GM12892 (cell line): ENCODE results near the gene NELL2.

Experiments used
- DNase-seq: peaks from one replicate; pipeline ENCODE4 v3.0.0; 2011; ENCODE audit not compliant: insufficient read length
- FAIRE-seq: peaks from 2 replicates; lab custom pipeline; 2011; peaks lifted over from hg19 to GRCh38; lab: Jason Lieb, UNC
- POLR2A ChIP-seq: IDR thresholded peaks from 2 replicates; pipeline ENCODE4 v1.6.1; 2011; ENCODE audit warnings: low read depth, low read length, control low read depth
- POLR2AphosphoS5 ChIP-seq: IDR thresholded peaks from 2 replicates; pipeline ENCODE4 v1.6.1; 2011; ENCODE audit warnings: low read depth, low read length, control low read depth
- TAF1 ChIP-seq: IDR thresholded peaks from 2 replicates; pipeline ENCODE4 v1.6.1; 2011; ENCODE audit warnings: low read depth, mild to moderate bottlenecking, control low read depth, low read length, borderline replicate concordance

Gene NELL2

DNA sequence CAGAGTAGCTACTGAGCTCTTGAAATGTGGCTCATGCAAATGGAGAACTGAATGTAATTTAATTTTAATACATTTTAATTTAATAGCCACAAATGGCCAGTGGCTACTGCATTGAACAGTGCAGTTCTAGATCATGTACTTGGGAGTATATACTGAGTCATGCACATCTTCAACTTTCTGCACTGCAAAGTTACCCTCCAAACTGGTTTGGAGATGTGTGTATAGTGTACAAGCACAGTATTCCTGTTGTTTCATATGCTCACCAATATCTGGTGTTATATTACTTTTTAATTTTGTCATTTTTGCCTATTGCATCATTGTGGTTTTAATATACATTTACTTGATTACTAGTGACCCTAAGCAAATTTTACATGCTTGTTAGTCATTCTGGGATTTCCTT, 372.8 kb downstream of the NELL2 start:
- no peak for TF ChIP-seq TAF1
- TF ChIP-seq POLR2A: no peak
- no peak for FAIRE-seq
- no peak for DNase-seq

DNA sequence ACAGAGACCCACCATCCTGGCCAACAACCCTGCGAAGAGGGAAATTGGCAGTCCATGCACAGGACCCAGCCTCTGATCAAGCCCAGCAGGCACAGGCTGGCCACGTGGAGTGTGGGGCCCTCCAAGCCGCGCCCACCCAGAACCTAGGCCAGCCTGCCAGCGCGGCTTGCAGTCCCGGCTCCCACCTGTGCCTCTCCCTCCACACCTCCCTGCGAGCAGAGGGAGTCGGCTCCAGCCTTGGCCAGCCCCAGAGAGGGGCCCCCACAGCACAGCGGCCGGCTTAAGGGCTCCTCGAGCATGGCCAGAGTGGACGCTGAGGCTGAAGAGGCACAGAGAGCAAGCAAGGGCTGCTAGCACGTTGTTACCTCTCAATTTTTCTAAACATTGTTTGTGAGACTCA, 373.4 kb downstream of the NELL2 start:
- TF ChIP-seq POLR2A (no peak), POLR2AphosphoS5 (no peak), TAF1 (no peak)
- DNase-seq: no peak
- no peak for FAIRE-seq

DNA sequence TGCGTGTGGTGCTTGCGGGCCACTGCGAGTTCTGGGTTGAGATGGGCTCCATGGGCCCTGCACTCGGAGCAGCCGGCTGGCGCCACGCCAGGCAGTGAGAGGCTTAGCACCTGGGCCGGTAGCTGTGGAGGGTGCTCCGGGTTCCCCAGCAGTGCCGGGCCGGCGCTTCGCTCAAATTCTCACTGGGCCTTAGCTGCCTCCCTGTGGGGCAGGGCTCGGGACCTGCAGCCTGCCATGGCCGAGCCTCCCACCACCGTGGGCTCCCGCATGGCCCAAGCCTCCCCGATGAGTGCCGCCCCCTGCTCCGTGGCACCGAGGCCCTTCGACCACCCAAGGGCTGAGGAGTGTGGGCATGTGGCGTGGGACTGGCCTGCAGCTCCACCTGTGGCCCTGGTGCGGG, 375.7 kb downstream of the NELL2 start:
- FAIRE-seq: no peak
- TF ChIP-seq POLR2AphosphoS5: no peak
- no peak for TF ChIP-seq POLR2A
- TF ChIP-seq TAF1: no peak
- DNase-seq: no peak

DNA sequence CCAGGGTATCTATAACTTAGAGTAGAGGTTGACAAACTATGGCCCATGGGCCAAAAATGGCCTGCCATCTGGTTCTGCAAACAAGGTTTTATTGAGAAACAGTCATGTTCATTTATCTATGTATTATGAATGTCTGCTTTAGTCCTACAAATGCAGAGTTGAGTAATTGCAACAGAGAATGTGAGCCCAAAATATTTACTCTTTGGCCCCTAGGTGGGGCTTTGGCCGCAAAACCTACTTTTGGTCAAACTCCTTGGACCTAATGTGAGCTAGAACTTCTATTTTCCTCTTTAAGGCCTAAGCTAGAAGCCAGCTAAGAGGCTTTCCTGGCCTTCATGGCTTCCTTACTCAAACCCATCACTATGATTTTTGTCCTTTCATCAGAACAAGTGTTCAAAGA, 379.1 kb downstream of the NELL2 start:
- FAIRE-seq (no peak), DNase-seq (no peak)
- TF ChIP-seq TAF1 (no peak), POLR2AphosphoS5 (no peak), POLR2A (no peak)

DNA sequence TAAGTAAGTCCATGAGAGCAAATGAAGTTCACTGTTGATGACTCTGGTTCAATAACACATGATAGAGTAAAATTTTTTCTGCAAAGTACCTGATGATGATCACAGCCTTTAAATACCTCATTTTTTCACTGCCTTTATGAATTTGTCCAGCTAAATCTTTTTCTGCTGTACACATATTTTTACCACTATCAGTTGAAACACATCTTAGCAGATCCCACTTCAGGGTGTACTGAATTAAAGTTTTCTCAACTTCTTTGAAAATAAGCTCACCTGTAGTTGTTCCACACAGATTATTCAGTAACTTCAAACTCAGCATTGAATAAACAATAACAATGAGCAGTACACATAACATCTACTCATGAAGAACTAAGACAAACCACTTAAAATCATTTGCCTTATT, 385.9 kb downstream of the NELL2 start:
- TF ChIP-seq POLR2AphosphoS5 (no peak), TAF1 (no peak)
- FAIRE-seq: no peak
- DNase-seq: no peak

DNA sequence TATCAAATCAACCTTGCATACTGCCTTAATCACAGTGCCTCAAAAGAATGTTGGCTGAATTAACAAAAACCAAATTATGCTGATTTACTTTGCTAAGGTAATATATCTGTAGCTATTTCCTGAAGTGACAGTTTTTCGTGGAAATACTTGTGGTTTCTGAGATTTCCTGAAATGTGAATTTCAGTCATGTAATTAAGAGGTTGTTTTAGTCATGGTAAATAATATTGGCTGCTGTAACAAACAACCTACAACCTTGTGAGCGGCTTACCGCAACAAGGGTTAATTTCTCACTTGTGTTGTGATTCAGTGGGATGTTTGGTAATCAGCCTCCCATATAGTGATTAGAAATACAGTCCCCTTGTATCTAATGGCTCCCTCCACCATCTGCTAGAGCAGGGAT, 387.9 kb downstream of the NELL2 start:
- DNase-seq: no peak
- no peak for FAIRE-seq
- no peak for TF ChIP-seq POLR2A
- no peak for TF ChIP-seq TAF1
- no peak for TF ChIP-seq POLR2AphosphoS5

DNA sequence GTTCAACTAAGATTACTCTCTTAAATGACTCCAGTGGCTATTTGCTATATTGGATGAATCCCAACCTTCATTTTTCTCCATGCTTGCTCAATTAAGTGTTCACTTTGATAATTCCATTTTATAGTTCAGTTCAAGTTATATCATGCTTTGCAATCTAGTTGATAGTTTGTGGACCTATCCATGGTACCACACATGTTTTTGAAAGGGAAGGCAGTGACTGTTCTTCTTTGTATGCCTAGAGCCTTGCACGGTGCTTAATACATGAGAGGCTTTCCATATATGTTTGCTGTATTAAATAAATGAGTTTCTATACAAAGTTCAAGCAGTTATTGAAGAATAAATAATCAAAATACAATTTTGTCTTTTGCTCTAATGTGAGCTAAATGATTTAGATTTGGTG, 391.3 kb downstream of the NELL2 start:
- DNase-seq: no peak
- FAIRE-seq: no peak
- no peak for TF ChIP-seq POLR2A
- TF ChIP-seq POLR2AphosphoS5: no peak
- no peak for TF ChIP-seq TAF1

DNA sequence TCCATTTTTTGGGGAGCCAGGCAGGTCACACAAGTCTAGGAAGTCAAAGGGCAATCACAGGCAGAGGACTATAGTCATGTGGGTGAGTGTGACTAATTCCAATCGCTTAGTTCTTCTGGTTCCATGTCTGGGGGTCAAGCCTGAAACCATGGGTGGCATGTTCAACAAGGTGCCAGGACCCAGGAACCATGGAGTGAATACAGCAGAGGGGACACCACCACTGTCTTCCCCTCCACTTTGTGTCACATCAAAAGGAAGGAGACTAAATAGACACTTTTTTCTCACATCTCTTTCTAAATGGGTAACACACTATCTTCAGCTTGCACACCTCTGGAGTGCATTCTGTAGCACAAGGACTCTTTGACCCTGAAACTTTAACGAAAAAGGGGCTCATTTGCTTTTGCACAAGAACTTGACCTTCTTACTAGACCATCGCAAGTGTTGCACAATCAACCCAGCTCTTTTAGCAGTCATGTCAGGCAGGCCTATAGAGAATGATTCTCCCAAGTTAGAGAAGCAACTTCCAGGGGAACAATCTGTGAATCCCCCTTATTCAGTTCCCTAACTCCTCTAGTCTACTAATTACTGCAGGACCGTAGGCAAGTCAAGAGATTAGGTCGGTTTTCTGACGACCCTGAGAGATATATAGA, 398.7 kb downstream of the NELL2 start:
- FAIRE-seq (no peak), DNase-seq (no peak)
- no peak for TF ChIP-seq TAF1
- no peak for TF ChIP-seq POLR2A
- no peak for TF ChIP-seq POLR2AphosphoS5

DNA sequence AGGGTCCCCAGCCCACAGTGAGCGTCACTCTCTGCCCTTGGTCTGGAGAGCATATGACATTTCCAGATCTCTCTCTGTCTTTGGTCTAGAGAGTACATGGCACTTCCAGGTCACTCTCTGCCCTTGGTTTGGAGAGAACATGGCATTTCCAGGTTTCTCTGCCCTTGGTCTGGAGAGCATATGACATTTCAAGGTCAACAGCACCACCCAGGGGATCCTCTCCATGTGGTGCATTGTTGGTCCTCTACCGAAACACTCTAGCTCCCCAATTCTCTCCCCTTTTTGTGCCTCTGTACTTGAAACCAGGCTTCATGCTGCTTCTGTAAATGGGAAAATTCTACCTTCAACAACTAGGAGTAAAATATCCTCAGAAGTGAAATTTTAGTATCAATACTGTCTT, 399.4 kb downstream of the NELL2 start:
- FAIRE-seq: no peak
- TF ChIP-seq TAF1 (no peak), POLR2A (no peak), POLR2AphosphoS5 (no peak)
- no peak for DNase-seq

DNA sequence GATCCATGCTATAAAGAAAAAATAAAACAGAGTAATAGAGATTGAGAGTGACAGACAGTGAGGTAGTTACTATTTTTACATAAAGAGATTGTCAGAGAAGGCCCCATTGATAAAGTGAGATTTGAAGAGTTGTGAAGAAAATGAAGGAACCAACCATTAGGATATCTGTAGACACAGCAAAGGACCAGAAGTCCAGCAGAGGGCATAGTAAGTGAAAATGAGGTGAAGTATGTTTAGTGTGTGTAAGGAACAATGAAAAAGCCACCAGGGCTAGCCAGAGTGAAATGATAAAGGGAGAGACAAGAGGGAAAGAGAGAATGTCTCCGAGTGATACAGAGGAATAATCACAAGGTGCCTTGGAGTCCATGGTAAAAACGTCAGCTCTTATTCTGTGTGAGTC, 411.0 kb downstream of the NELL2 start:
- no peak for FAIRE-seq
- TF ChIP-seq TAF1 (no peak), POLR2AphosphoS5 (no peak), POLR2A (no peak)
- no peak for DNase-seq

DNA sequence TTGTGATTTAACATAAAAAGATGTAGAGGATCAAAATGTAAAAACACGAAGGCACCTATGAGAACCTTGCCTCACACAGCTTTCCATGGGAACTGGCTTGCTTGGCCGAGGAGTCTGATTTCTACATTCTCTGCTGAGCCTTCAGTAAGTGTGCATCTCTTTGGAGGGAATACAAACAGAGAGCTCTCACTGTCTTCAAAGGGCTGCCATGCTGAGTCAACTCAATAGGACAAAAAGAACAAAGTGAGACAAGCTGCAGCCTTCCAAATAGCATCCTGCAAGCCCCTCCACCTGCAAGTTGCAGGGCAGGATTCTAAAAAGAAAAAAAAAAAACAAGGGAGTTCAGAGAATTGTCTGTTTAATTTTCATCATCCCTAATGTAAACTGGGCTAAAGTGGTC, 411.9 kb downstream of the NELL2 start:
- FAIRE-seq: no peak
- DNase-seq: no peak
- TF ChIP-seq POLR2AphosphoS5 (no peak), POLR2A (no peak), TAF1 (no peak)

DNA sequence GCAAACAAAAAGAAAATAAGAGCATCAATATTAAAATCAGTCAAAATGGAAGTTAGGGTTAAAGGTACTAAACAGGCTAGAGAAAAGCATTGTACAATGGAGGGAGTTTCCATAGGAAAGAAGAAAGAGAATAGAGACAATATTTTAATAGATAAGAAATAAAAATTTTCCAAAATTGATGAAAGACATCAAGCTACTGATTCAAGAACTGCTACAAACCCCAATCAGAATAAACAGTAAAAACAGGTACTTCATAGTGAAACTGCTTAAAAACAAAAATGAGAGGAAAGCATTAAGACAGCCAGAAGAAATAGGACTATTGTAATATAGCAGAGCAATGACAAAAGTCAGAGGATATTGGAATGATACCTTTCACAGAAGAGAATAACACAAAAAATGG, 413.4 kb downstream of the NELL2 start:
- TF ChIP-seq POLR2A (no peak), TAF1 (no peak), POLR2AphosphoS5 (no peak)
- no peak for FAIRE-seq
- DNase-seq: no peak
